H1 (cell line): ENCODE data around the gene HSPA1A. TPM values are rescaled to one million over a fixed set of nuclear protein-coding genes. Genes with fewer than 3 reads are reported as not detected.

Experiments
- CTCF ChIA-PET: fragments of 300-600 bp; sonication (Branson Sonifier 250); formaldehyde crosslinking; loops from one replicate; lab custom pipeline; 2021; ENCODE audit not compliant: partially characterized antibody; lab: Charles Lee
- POLR2A ChIA-PET: fragments of 300-600 bp; sonication (Branson Sonifier 250); formaldehyde crosslinking; loops from one replicate; lab custom pipeline; 2021; ENCODE audit warnings: inconsistent platforms; ENCODE audit not compliant: partially characterized antibody; lab: Charles Lee
- DNase-seq, 2 experiments: peaks; one replicate each; pipeline versions ENCODE4 v3.0.0 to v3.0.0-alpha.2; 2010 to 2022; ENCODE audit warnings: low spot score in 2 of 2, low read depth in 1 of 2, mixed read lengths in 1 of 2
- FAIRE-seq: peaks from 2 replicates; lab custom pipeline; 2011; peaks lifted over from hg19 to GRCh38; lab: Jason Lieb, UNC
- H2AFZ ChIP-seq: 2 replicates; pipeline ENCODE4 v1.8.1; 2012; ENCODE audit warnings: low read length, inconsistent platforms
- H2AK5ac ChIP-seq: 2 replicates; pipeline ENCODE4 v1.6.1; 2013; ENCODE audit warnings: low read depth, low read length
- H2BK120ac ChIP-seq: replicated peaks from 2 replicates; pipeline ENCODE3; 2013; ENCODE audit warnings: low read depth, low read length, inconsistent platforms
- H2BK12ac ChIP-seq: 2 replicates; pipeline ENCODE4 v1.6.1; 2013; ENCODE audit warnings: low read depth, low read length
- H2BK15ac ChIP-seq: 2 replicates; pipeline ENCODE4 v1.6.1; 2013; ENCODE audit warnings: low read length
- H2BK20ac ChIP-seq: 2 replicates; pipeline ENCODE4 v1.6.1; 2013; ENCODE audit warnings: low read length
- H2BK5ac ChIP-seq: 2 replicates; pipeline ENCODE4 v1.6.1; 2013; ENCODE audit warnings: low read depth, low read length
- H3K14ac ChIP-seq: 2 replicates; pipeline ENCODE4 v1.6.1; 2013; ENCODE audit warnings: inconsistent platforms; ENCODE audit not compliant: insufficient read length
- H3K18ac ChIP-seq: 2 replicates; pipeline ENCODE4 v1.6.1; 2013; ENCODE audit warnings: low read length; ENCODE audit errors: extremely low read depth
- H3K23ac ChIP-seq: 2 replicates; pipeline ENCODE4 v1.6.1; 2013; ENCODE audit warnings: inconsistent platforms; ENCODE audit not compliant: insufficient read length
- H3K23me2 ChIP-seq: 2 replicates; pipeline ENCODE4 v1.6.1; 2013; ENCODE audit warnings: low read depth, low read length
- H3K27ac ChIP-seq: 2 replicates; pipeline ENCODE4 v1.6.1; 2011; ENCODE audit warnings: low read depth, low read length, inconsistent platforms
- H3K27me3 ChIP-seq, 4 experiments: replicated peaks in 1 of 4; 1 replicate in 1 of 4; 2 replicates in 3 of 4; pipeline versions ENCODE4 v1.6.1 to v1.8.1; 2011 to 2013; ENCODE audit warnings: low read length in 3 of 4, mild to moderate bottlenecking in 3 of 4, inconsistent platforms in 2 of 4, mixed read lengths in 2 of 4, moderate library complexity in 1 of 4; ENCODE audit not compliant: control insufficient read depth in 3 of 4, insufficient read depth in 3 of 4; ENCODE audit errors: extremely low read depth in 1 of 4
- H3K36me3 ChIP-seq, 4 experiments: 2 replicates each; pipeline versions ENCODE4 v1.6.1 to v1.8.1; 2011 to 2013; ENCODE audit warnings: mild to moderate bottlenecking in 4 of 4, low read length in 3 of 4, moderate library complexity in 2 of 4, control low read depth in 1 of 4, inconsistent platforms in 1 of 4; ENCODE audit not compliant: insufficient read depth in 4 of 4, control insufficient read depth in 2 of 4
- H3K4ac ChIP-seq: replicated peaks from 2 replicates; pipeline ENCODE3; 2013; ENCODE audit warnings: low read length, low read depth, mixed read lengths, inconsistent platforms; ENCODE audit not compliant: insufficient read length
- H3K4me1 ChIP-seq, 4 experiments: replicated peaks in 1 of 4; 1 replicate in 1 of 4; 2 replicates in 3 of 4; pipeline versions ENCODE4 v1.6.1 to v1.8.1; 2011 to 2013; ENCODE audit warnings: low read length in 3 of 4, inconsistent platforms in 2 of 4, mixed read lengths in 1 of 4; ENCODE audit not compliant: insufficient read depth in 4 of 4, control insufficient read depth in 3 of 4
- H3K4me2 ChIP-seq, 2 experiments: 2 replicates each; pipeline versions ENCODE4 v1.6.1 to v1.8.1; 2011 to 2013; ENCODE audit warnings: low read depth in 2 of 2, low read length in 2 of 2, control low read depth in 1 of 2, inconsistent platforms in 1 of 2, mild to moderate bottlenecking in 1 of 2; ENCODE audit not compliant: insufficient read depth in 1 of 2
- H3K4me3 ChIP-seq, 4 experiments: fragments of 200-600, 300-600 bp in 1 of 4; sonication (generic), shearing (Covaris generic), sonication (Bioruptor Twin) in 1 of 4; 2 replicates each; pipeline versions ENCODE4 v1.5.1 to v1.8.1; 2011 to 2016; ENCODE audit warnings: low read length in 4 of 4, low read depth in 3 of 4, control low read depth in 2 of 4, inconsistent platforms in 2 of 4, mild to moderate bottlenecking in 2 of 4, mixed read lengths in 1 of 4, moderate library complexity in 1 of 4; ENCODE audit not compliant: insufficient read depth in 2 of 4; ENCODE audit errors: extremely low read depth in 1 of 4
- H3K56ac ChIP-seq: replicated peaks from 2 replicates; pipeline ENCODE3; 2013; ENCODE audit warnings: low read depth, mild to moderate bottlenecking, mixed read lengths, low read length, inconsistent platforms; ENCODE audit not compliant: insufficient read length
- H3K79me1 ChIP-seq: 2 replicates; pipeline ENCODE4 v1.6.1; 2013; ENCODE audit warnings: low read depth, low read length, control low read depth
- H3K79me2 ChIP-seq, 2 experiments: 2 replicates each; pipeline versions ENCODE4 v1.6.1 to v1.8.1; 2012 to 2013; ENCODE audit warnings: low read length in 2 of 2, mild to moderate bottlenecking in 2 of 2, inconsistent platforms in 1 of 2; ENCODE audit not compliant: insufficient read depth in 2 of 2, control insufficient read depth in 1 of 2
- H3K9ac ChIP-seq, 4 experiments: replicated peaks in 1 of 4; 1 replicate in 1 of 4; 2 replicates in 3 of 4; pipeline versions ENCODE4 v1.6.1 to v1.8.1; 2011 to 2013; ENCODE audit warnings: low read depth in 3 of 4, low read length in 3 of 4, control low read depth in 2 of 4, mild to moderate bottlenecking in 2 of 4, moderate library complexity in 2 of 4, inconsistent platforms in 1 of 4; ENCODE audit errors: extremely low read depth in 1 of 4
- H3K9me3 ChIP-seq, 2 experiments: 2 replicates each; pipeline versions ENCODE4 v1.6.1 to v1.8.1; 2012 to 2013; ENCODE audit warnings: mild to moderate bottlenecking in 2 of 2, moderate library complexity in 2 of 2, control low read depth in 1 of 2, inconsistent platforms in 1 of 2, low read depth in 1 of 2, low read length in 1 of 2, mixed read lengths in 1 of 2; ENCODE audit not compliant: insufficient read depth in 2 of 2
- H4K20me1 ChIP-seq, 2 experiments: replicated peaks in 1 of 2; 2 replicates each; pipeline versions ENCODE3 to v1.8.1; 2011 to 2013; ENCODE audit warnings: inconsistent platforms in 2 of 2, low read length in 2 of 2, mild to moderate bottlenecking in 1 of 2; ENCODE audit not compliant: insufficient read depth in 2 of 2, control insufficient read depth in 1 of 2
- H4K5ac ChIP-seq: 2 replicates; pipeline ENCODE4 v1.6.1; 2013; ENCODE audit warnings: low read length, low read depth, mixed read lengths, inconsistent platforms; ENCODE audit not compliant: insufficient read length
- H4K8ac ChIP-seq: 2 replicates; pipeline ENCODE4 v1.8.0; 2013; ENCODE audit warnings: mild to moderate bottlenecking, moderate library complexity, low read length, inconsistent platforms; ENCODE audit not compliant: insufficient read depth; ENCODE audit errors: extremely low read depth
- H4K91ac ChIP-seq: replicated peaks from 2 replicates; pipeline ENCODE3; 2013; ENCODE audit warnings: low read length, mixed read lengths, inconsistent platforms; ENCODE audit not compliant: insufficient read length
- ATF3 ChIP-seq: IDR thresholded peaks from 2 replicates; pipeline ENCODE4 v1.6.1; 2011; ENCODE audit warnings: low read depth, mild to moderate bottlenecking, low read length; ENCODE audit not compliant: insufficient read depth
- CBX8 ChIP-seq: fragments of 300-800, 300-1000 bp; sonication (generic); IDR thresholded peaks from 2 replicates; pipeline ENCODE4 v1.7.1; 2016; ENCODE audit warnings: low read depth, low read length, borderline replicate concordance
- CTBP2 ChIP-seq: IDR thresholded peaks from 2 replicates; pipeline ENCODE4 v1.7.0; 2011; ENCODE audit warnings: borderline replicate concordance, mild to moderate bottlenecking, moderate library complexity, mixed read lengths, low read length; ENCODE audit not compliant: insufficient read depth, insufficient read length
- EGR1 ChIP-seq: IDR thresholded peaks from 2 replicates; pipeline ENCODE4 v1.6.1; 2011; ENCODE audit warnings: low read depth, low read length, borderline replicate concordance
- JUN ChIP-seq: IDR thresholded peaks from 2 replicates; pipeline ENCODE4 v1.6.1; 2011; ENCODE audit warnings: low read depth, mild to moderate bottlenecking, improper control_type of control experiment, low read length
- POU5F1 ChIP-seq: IDR thresholded peaks from 2 replicates; pipeline ENCODE4 v1.6.1; 2011; ENCODE audit warnings: low read depth, mild to moderate bottlenecking, low read length, moderate library complexity
- TEAD4 ChIP-seq: IDR thresholded peaks from 2 replicates; pipeline ENCODE4 v1.6.1; 2012; ENCODE audit warnings: low read depth, low read length, inconsistent platforms, mixed read lengths
- WGBS, 2 experiments: shearing (Covaris generic) in 1 of 2; methylation state at CpG; one replicate each; pipeline versions ENCODE4 v1.1.6 to v1.1.7; 2013 to 2015; ENCODE audit warnings: low lambda C conversion rate in 2 of 2, mixed read lengths in 2 of 2, inconsistent platforms in 1 of 2, low coverage in 1 of 2, missing lambda C conversion rate in 1 of 2; ENCODE audit not compliant: insufficient replicate concordance in 2 of 2, insufficient coverage in 1 of 2, insufficient read length in 1 of 2; ENCODE audit errors: extremely low coverage in 1 of 2, missing lambda C conversion rate in 1 of 2; 5-methylcytosine and 5-hydroxymethylcytosine counted together
- polyA plus RNA-seq, 7 experiments: library from polyadenylated mRNA; depleted of rRNA in 3 of 7; stranded (reverse) in 5 of 7; unstranded in 2 of 7; fragments of >200 nt in 5 of 7; fragments of 200-250 nt in 2 of 7; gene quantifications; 1 replicate in 5 of 7; 2 replicates in 1 of 7; 4 replicates in 1 of 7; pipeline versions ENCODE4 v1.2.1 to v1.2.3, GENCODE V29; 2011 to 2013; ENCODE audit warnings: missing spikeins in 2 of 7, mixed read lengths in 2 of 7
- total RNA-seq: library from RNA; stranded (reverse); fragmentation: NEBNext Ultra II Directional; extraction: Animal tissue kit (Norgen Biotek cat#: 25700); gene quantifications from 2 replicates; pipeline ENCODE4 v1.2.1, GENCODE V29; 2021

Gene HSPA1A
- total and polyA plus RNA-seq, 2 of the 8 experiments (the other 6 are each of a cell fraction or from before 2014, with no cell fraction given): 40.7 to 54.0 TPM

- H3K18ac ChIP-seq: no peak overlapping the region
- peaks cover 3% of the 10 kb centered on the region; the same call in 1 of the 2 replicates for H3K79me1 ChIP-seq
- H2AK5ac ChIP-seq: no peak overlapping the region
- DNase-seq: no peak
- no peak overlapping the region for H3K23ac ChIP-seq
- ChIA-PET CTCF (interaction anchor here (0.7 to 5.9 kb wide), 6 partner anchors 8 to 34 kb away, joined by 3 to 28 read pairs (median 4); partner anchors contain the start of genes HSPA1A, HSPA1L and LSM2), POLR2A (interaction anchor here (0.9 to 7.6 kb wide), 6 partner anchors 8 to 71 kb away, joined by 3 to 81 read pairs (median 15); partner anchors contain the start of genes HSPA1A, HSPA1L and LSM2)
- H3K4ac ChIP-seq: no peak overlapping the region
- H2BK120ac ChIP-seq: no peak overlapping the region
- H2BK12ac ChIP-seq: no peak overlapping the region
- H2BK5ac ChIP-seq: no peak overlapping the region
- H4K8ac ChIP-seq: no peak overlapping the region
- peaks cover 5% of the 10 kb centered on the region; the same call in 1 of the 2 replicates for H3K23me2 ChIP-seq
- no peak overlapping the region for H3K9ac ChIP-seq
- FAIRE-seq: no peak
- TF ChIP-seq CTBP2 (no peak), CBX8 (no peak), TEAD4 (no peak), EGR1 (no peak), JUN (no peak), POU5F1 (no peak), ATF3 (no peak)
- no peak overlapping the region for H2BK20ac ChIP-seq
- 92% methylated on average over 5 of the region's 5 CpGs; no CpG with 5 or more reads in 1 of the 2 experiments for WGBS, 2 experiments
- no peaks in the 10 kb centered on the region for H3K27me3 ChIP-seq
- no peak overlapping the region for H3K27ac ChIP-seq
- peaks cover 1 to 2% of the 10 kb centered on the region in 2 experiments for H4K20me1 ChIP-seq
- H3K4me2 ChIP-seq: no peak overlapping the region
- no peak overlapping the region for H4K5ac ChIP-seq
- no peak overlapping the region for H3K56ac ChIP-seq
- H3K14ac ChIP-seq: no peak overlapping the region
- peaks cover 2 to 26% (median 13%) of the 10 kb centered on the region in 4 experiments; a peak in 5 of 8 replicates for H3K36me3 ChIP-seq
- peaks cover 0 to 19% of the 10 kb centered on the region in 2 experiments; a peak in 2 of 4 replicates for H3K79me2 ChIP-seq
- no peak overlapping the region for H4K91ac ChIP-seq
- H3K9me3 ChIP-seq: no peaks in the 10 kb centered on the region
- peaks cover 0 to 2% (median under 1%) of the 10 kb centered on the region in 4 experiments; a peak in 3 of 7 replicates for H3K4me1 ChIP-seq
- H2AFZ ChIP-seq: no peak overlapping the region
- no peak overlapping the region for H3K4me3 ChIP-seq
- H2BK15ac ChIP-seq: no peak overlapping the region
Observed at GRCh38 chr6:31797588-31797987, 17.8 kb upstream of the HSPA1A start.
